Heart right ventricle (tissue), 16 donors: ENCODE data around the gene LILRB2. TPM values are rescaled to one million over a fixed set of nuclear protein-coding genes. Genes with fewer than 3 reads are reported as not detected.
A peak's percentile ranks its signal among the peaks of the same experiment; 100 is the strongest.

Experiments used
- ATAC-seq, 8 donors: fragments of 200-7000 bp; cut with Tn5 transposase; one replicate each; pipeline ENCODE4 v1.9.1; 2020; ENCODE audit warnings: mild to moderate bottlenecking in 8 of 8, moderate library complexity in 8 of 8, moderate number of reproducible peaks in 1 of 8
- DNase-seq, 2 donors: peaks; one replicate each; pipeline ENCODE4 v3.0.0-alpha.2; 2020
- H3K27ac ChIP-seq, 10 donors: fragments of 200-600 bp; sonication (generic) in 2 of 10; one replicate each; pipeline versions ENCODE4 v1.5.0 to v1.8.0; 2020 to 2022; ENCODE audit warnings: mild to moderate bottlenecking in 3 of 10
- H3K27me3 ChIP-seq, 7 donors: fragments of 200-600 bp; one replicate each; pipeline ENCODE4 v1.8.0; 2021 to 2022; ENCODE audit warnings: mild to moderate bottlenecking in 2 of 7
- H3K36me3 ChIP-seq, 9 donors: fragments of 200-600 bp; sonication (generic) in 1 of 9; one replicate each; pipeline versions ENCODE4 v1.5.0 to v1.8.0; 2020 to 2022; ENCODE audit warnings: mild to moderate bottlenecking in 2 of 9
- H3K4me1 ChIP-seq, 9 donors: fragments of 200-600 bp; sonication (generic) in 1 of 9; one replicate each; pipeline versions ENCODE4 v1.5.0 to v1.8.0; 2020 to 2022; ENCODE audit warnings: mild to moderate bottlenecking in 4 of 9
- H3K4me3 ChIP-seq, 10 donors: fragments of 200-600 bp; sonication (generic) in 2 of 10; one replicate each; pipeline versions ENCODE4 v1.5.0 to v1.8.0; 2020 to 2022; ENCODE audit warnings: mild to moderate bottlenecking in 7 of 10, moderate library complexity in 2 of 10
- H3K9me3 ChIP-seq, 11 donors: fragments of 200-600 bp in 10 of 11; sonication (generic) in 2 of 11; one replicate each; pipeline versions ENCODE4 v1.5.0 to v1.8.0; 2013 to 2022; ENCODE audit warnings: mild to moderate bottlenecking in 2 of 11, control low read depth in 1 of 11, moderate library complexity in 1 of 11
- WGBS, 2 donors: extraction: QIAGEN DNeasy Blood & Tissue Kit; methylation state at CpG; one replicate each; pipeline ENCODE4 v1.1.7; 2013; ENCODE audit warnings: inconsistent platforms in 1 of 2; 5-methylcytosine and 5-hydroxymethylcytosine counted together
- intact Hi-C, 10 donors: fragments of 100-400 bp; cut with DNase I; formaldehyde crosslinking; loops; one replicate each; pipeline versions ENCODE4 v1.11.1 to v1.14.2; 2022
- polyA plus RNA-seq, 2 donors: library from polyadenylated mRNA; stranded (reverse); fragments of 200-250 nt; gene quantifications; one replicate each; pipeline ENCODE4 v1.2.3, GENCODE V29; 2013
- total RNA-seq, 10 donors: library from RNA; stranded (reverse); fragmentation: NEBNext Ultra II Directional in 3 of 10; extraction: Animal tissue kit (Norgen Biotek cat#: 25700) in 3 of 10; gene quantifications; one replicate each; pipeline versions ENCODE4 v1.2.1 to v1.2.4, GENCODE V29; 2021 to 2023
- TF ChIP-seq, protein P1 (sequence below), 9 donors: fragments of 200-600 bp; sonication (generic) in 2 of 9; IDR thresholded peaks; one replicate each; pipeline versions ENCODE4 v1.5.0 to v1.8.0; 2021 to 2022; ENCODE audit warnings: antibody characterized with exemption in 9 of 9, mild to moderate bottlenecking in 5 of 9, moderate library complexity in 1 of 9
- donor health status: Arrhythmogenic right ventricular cardiomyopathy.
- donor health status: ischemic (EF 13 %, LVEDD 7.1; RV severe dilation, severe dysfunction).
- donor health status: healthy with polysubstance abuse.
- donor health status: DM: no; HTN: yes; CAD: no.
- donor health status: DM: no; HTN: no; CAD: no.
- donor health status: ischemic (EF 25% LVEDD 6.9; RV normal size, moderate dysfunction).
- donor health status: ischemic (EF 25% LVEDD 5.7; RV mildly dilated, moderate dysfunction).
- donor health status: healthy.
- donor health status: DM: yes; HTN: yes; CAD: no.
- donor health status: Ischemic cardiomyopathy.
- donor health status: ischemic (EF 35%, LVEDD 5.7; RV mildly dilated, moderate dysfunction).
- donor health status: nonischemic (EF 11% LVEDD 7.7; RV severe dilation, severe dysfunction).
- donor health status: DM: yes; HTN: yes; CAD: no.
- donor health status: PGD.
- donor health status: ischemic (EF 29% LVEDD 5.4; RV normal size, mild dysfunction).
- donor health status: nonischemic (EF 23%, LVEDD 6.1; RV moderate dilation, normal function).

LILRB2 gene
- total and polyA plus RNA-seq, 12 donors: 1.1 to 20.1 (median 2.4) TPM

DNA sequence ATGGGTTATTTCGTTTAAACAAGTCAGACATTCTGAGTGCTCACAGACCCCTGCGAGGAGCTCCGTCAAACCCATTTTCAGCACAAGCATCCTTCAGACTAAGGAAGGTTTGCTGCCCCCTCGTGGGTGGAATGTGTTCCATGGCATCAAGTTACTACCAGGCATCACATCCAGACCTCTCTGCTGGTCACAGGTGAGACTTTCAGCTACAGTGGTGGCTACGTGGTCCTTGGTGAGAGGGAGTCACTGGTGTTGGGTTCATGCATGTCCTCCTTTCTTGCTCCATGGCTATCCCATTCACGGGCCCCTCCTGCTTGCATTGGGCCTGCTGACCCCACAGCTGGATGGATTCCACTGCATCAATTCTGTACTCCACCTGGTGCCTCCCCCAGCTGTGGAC, 14.8 kb downstream of the LILRB2 start:
- Histone ChIP-seq H3K4me1 (peaks cover 0 to 14% (median 0%) of the 10 kb centered on the region in 9 donors), H3K4me3 (no peak overlapping the region), H3K27me3 (peaks cover 0 to 13% (median 2%) of the 10 kb centered on the region in 7 donors), H3K27ac (no peak overlapping the region), H3K9me3 (no peaks in the 10 kb centered on the region), H3K36me3 (no peaks in the 10 kb centered on the region)
- DNase-seq: peak; percentile 60 to 62
- intact Hi-C loops: no loop called here
- WGBS, 2 donors: 3 to 6% methylated on average over 6 of the region's 6 CpGs
- peak in 4 of 8 donors; percentile 31 to 56 (median 44) for ATAC-seq
- TF ChIP-seq, protein P1, sequence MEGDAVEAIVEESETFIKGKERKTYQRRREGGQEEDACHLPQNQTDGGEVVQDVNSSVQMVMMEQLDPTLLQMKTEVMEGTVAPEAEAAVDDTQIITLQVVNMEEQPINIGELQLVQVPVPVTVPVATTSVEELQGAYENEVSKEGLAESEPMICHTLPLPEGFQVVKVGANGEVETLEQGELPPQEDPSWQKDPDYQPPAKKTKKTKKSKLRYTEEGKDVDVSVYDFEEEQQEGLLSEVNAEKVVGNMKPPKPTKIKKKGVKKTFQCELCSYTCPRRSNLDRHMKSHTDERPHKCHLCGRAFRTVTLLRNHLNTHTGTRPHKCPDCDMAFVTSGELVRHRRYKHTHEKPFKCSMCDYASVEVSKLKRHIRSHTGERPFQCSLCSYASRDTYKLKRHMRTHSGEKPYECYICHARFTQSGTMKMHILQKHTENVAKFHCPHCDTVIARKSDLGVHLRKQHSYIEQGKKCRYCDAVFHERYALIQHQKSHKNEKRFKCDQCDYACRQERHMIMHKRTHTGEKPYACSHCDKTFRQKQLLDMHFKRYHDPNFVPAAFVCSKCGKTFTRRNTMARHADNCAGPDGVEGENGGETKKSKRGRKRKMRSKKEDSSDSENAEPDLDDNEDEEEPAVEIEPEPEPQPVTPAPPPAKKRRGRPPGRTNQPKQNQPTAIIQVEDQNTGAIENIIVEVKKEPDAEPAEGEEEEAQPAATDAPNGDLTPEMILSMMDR (IDR thresholded peaks at IDR 0.05): peak; percentile 52 to 83 (median 71)

DNA sequence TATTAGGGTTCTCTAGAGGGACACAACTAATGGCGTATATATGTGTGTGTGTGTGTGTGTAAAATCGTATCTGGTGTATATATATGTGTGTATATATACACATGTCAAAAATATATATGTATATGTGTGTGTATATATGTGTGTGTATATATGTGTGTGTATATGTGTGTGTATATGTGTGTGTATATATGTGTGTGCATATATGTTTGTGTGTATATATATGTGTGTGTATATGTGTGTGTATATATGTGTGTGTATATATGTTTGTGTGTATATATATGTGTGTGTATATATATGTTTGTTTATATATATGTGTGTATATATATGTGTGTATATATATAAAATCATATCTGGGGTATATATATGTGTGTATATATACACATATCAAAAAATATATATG, 18.4 kb downstream of the LILRB2 start:
- Histone ChIP-seq H3K4me1 (peaks cover 0 to 8% (median 0%) of the 10 kb centered on the region in 9 donors), H3K4me3 (no peak overlapping the region), H3K9me3 (no peaks in the 10 kb centered on the region), H3K36me3 (no peaks in the 10 kb centered on the region), H3K27ac (no peak overlapping the region), H3K27me3 (peaks cover 0 to 12% (median 7%) of the 10 kb centered on the region in 7 donors)
- ATAC-seq: no peak
- no peak for DNase-seq
- intact Hi-C loops: no loop called here
- TF ChIP-seq, protein P1 (IDR thresholded peaks at IDR 0.05): no peak
- WGBS, 2 donors: 78 to 87% methylated on average over 2 of the region's 2 CpGs

DNA sequence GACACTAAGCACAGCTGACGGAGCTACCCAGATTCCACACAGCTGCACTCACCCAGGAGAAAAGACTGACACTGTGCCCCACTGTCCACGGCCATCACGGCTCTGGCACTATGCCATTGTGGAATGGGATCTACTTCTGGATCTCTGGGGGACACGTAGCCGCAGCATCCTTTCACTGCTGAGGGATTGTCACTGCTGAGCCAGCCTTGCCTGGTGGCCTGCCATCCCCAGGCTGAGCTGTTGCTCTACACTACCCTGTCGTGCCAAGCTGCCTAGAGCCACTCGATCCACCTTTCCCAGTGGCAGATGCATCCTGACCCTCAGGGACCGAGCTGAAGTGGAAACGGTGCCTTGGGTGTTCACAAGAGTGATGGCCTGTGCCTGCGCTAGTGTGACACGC, 18.8 kb downstream of the LILRB2 start:
- WGBS, 2 donors: 72 to 81% methylated on average over 11 of the region's 11 CpGs
- TF ChIP-seq, protein P1 (IDR thresholded peaks at IDR 0.05): no peak
- H3K9me3 ChIP-seq: no peaks in the 10 kb centered on the region
- H3K4me3 ChIP-seq: no peak overlapping the region
- H3K27ac ChIP-seq: no peak overlapping the region
- intact Hi-C loops: no loop called here
- H3K27me3 ChIP-seq: peaks cover 0 to 15% (median 11%) of the 10 kb centered on the region in 7 donors
- no peak for ATAC-seq
- peaks cover 0 to 8% (median 0%) of the 10 kb centered on the region in 9 donors for H3K4me1 ChIP-seq
- H3K36me3 ChIP-seq: no peaks in the 10 kb centered on the region
- DNase-seq: no peak

DNA sequence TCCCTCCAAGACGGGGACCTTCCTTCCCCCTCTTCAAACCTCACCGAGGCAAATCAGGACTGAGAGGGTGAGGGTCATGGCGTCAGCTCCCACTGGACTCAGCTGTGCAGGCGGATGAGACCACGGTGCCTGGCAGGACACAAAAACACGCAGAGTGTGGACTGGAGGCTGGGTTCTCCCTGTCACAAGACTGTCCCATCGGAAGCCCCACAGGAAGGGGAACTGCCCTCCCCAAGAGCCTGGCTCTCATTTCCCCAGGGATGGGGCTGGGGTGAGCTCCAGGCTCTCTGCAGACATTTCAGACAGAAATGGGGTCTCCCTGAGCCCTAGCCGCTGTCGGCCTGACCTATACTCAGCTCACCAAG, 23.8 kb downstream of the LILRB2 start, which contains the start of gene LILRB5:
Gene LILRB5 (minus strand): TSS at position 158 of the 365 bp plus-strand sequence. CDS start 80 bp downstream, at position 78.
- DNase-seq (no peak), ATAC-seq (peak in 7 of 8 donors; percentile 47 to 76 (median 62))
- Histone ChIP-seq H3K4me3 (peak within 1 kb of the TSS in 6 of 10 donors; percentile 2 to 47 (median 30)), H3K27me3 (peaks cover 0 to 60% (median 51%) of the 10 kb centered on the region in 7 donors), H3K27ac (peak within 1 kb of the TSS in 4 of 10 donors; percentile 34 to 75 (median 46)), H3K4me1 (peaks cover 0 to 9% (median 0%) of the 10 kb centered on the region in 9 donors), H3K9me3 (no peaks in the 10 kb centered on the region), H3K36me3 (no peaks in the 10 kb centered on the region)
- 54 to 66% methylated on average over 9 of the region's 9 CpGs for WGBS, 2 donors
- intact Hi-C loops: no loop called here
- TF ChIP-seq, protein P1 (IDR thresholded peaks at IDR 0.05): no peak
